Endothelial cell of umbilical vein (primary cell): ENCODE results near the gene CABCOCO1. TPM values are rescaled to one million over a fixed set of nuclear protein-coding genes. Genes with fewer than 3 reads are reported as not detected.

Experiments
- BruUV-seq: library from RNA; stranded (reverse); fragments of 400-500 nt; replicated peaks from 2 replicates; lab custom pipeline; 2021; lab: Mats Ljungman, UMichigan
- CTCF ChIA-PET: fragments of 300-600, 350-600 bp; sonication (Branson Sonifier 250); formaldehyde crosslinking; loops from one replicate; lab custom pipeline; 2021; ENCODE audit warnings: antibody characterized with exemption, inconsistent platforms; lab: Charles Lee
- POLR2A ChIA-PET: fragments of 300-600, 350-600 bp; sonication (Branson Sonifier 250); formaldehyde crosslinking; loops from one replicate; lab custom pipeline; 2021; ENCODE audit warnings: antibody characterized with exemption, inconsistent platforms; lab: Charles Lee
- DNase-seq: peaks from one replicate; pipeline ENCODE4 v3.0.0-alpha.2; 2011; ENCODE audit warnings: low read depth, low spot score
- FAIRE-seq: peaks from 2 replicates; lab custom pipeline; 2011; peaks lifted over from hg19 to GRCh38; lab: Jason Lieb, UNC
- H2AFZ ChIP-seq: 2 replicates; pipeline ENCODE4 v1.6.0; 2012; ENCODE audit warnings: low read depth, low read length, control low read depth, inconsistent platforms
- H3K27ac ChIP-seq: 2 replicates; pipeline ENCODE4 v1.5.1; 2011; ENCODE audit warnings: low read depth, mild to moderate bottlenecking, control low read depth, low read length, moderate library complexity; ENCODE audit not compliant: insufficient read depth
- H3K27me3 ChIP-seq, 2 experiments: 2 replicates each; pipeline versions ENCODE4 v1.6.0 to v1.6.1; 2011; ENCODE audit warnings: low read length in 2 of 2, mixed read lengths in 1 of 2; ENCODE audit not compliant: control insufficient read depth in 2 of 2, insufficient read depth in 2 of 2
- H3K36me3 ChIP-seq, 2 experiments: 2 replicates in 1 of 2; 3 replicates in 1 of 2; pipeline ENCODE4 v1.5.1; 2011; ENCODE audit warnings: low read length in 2 of 2, mild to moderate bottlenecking in 1 of 2, moderate library complexity in 1 of 2; ENCODE audit not compliant: control insufficient read depth in 2 of 2, insufficient read depth in 2 of 2; ENCODE audit errors: extremely low read depth in 1 of 2
- H3K4me1 ChIP-seq: 3 replicates; pipeline ENCODE4 v1.5.1; 2011; ENCODE audit warnings: mild to moderate bottlenecking, low read length; ENCODE audit not compliant: control insufficient read depth, insufficient read depth; ENCODE audit errors: extremely low read depth
- H3K4me2 ChIP-seq: 2 replicates; pipeline ENCODE4 v1.6.1; 2011; ENCODE audit warnings: low read length, control low read depth, mixed read lengths; ENCODE audit not compliant: insufficient read depth
- H3K4me3 ChIP-seq, 3 experiments: fragments of 200-600 bp in 1 of 3; sonication (generic), shearing (Covaris generic) in 1 of 3; replicated peaks in 1 of 3; 2 replicates each; pipeline ENCODE4 v1.5.1; 2011 to 2016; ENCODE audit warnings: control low read depth in 3 of 3, low read length in 3 of 3, mild to moderate bottlenecking in 2 of 3, inconsistent platforms in 1 of 3, low read depth in 1 of 3, moderate library complexity in 1 of 3; ENCODE audit not compliant: insufficient read depth in 1 of 3
- H3K79me2 ChIP-seq: 2 replicates; pipeline ENCODE4 v1.6.0; 2012; ENCODE audit warnings: low read length, inconsistent platforms; ENCODE audit not compliant: control insufficient read depth, insufficient read depth
- H3K9ac ChIP-seq: replicated peaks from 2 replicates; pipeline ENCODE3; 2011; ENCODE audit warnings: low read length, control low read depth; ENCODE audit not compliant: insufficient read depth; ENCODE audit errors: extremely low read depth
- H3K9me1 ChIP-seq: replicated peaks from 3 replicates; pipeline ENCODE4 v1.6.0; 2011; ENCODE audit warnings: mild to moderate bottlenecking, low read length; ENCODE audit not compliant: control insufficient read depth, insufficient read depth; ENCODE audit errors: extremely low read depth
- H3K9me3 ChIP-seq: replicated peaks from 2 replicates; pipeline ENCODE4 v1.5.1; 2012; ENCODE audit warnings: low read length, inconsistent platforms; ENCODE audit not compliant: control insufficient read depth, insufficient read depth
- H4K20me1 ChIP-seq: replicated peaks from 2 replicates; pipeline ENCODE3; 2011; ENCODE audit warnings: mild to moderate bottlenecking, low read length; ENCODE audit not compliant: control insufficient read depth, insufficient read depth; ENCODE audit errors: extremely low read depth
- CTCF ChIP-seq, 2 donors: IDR thresholded peaks; 1 replicate in 1 of 2; 2 replicates in 1 of 2; pipeline ENCODE4 v1.5.1; 2011; ENCODE audit warnings: low read length in 2 of 2, mild to moderate bottlenecking in 2 of 2, moderate library complexity in 2 of 2, control low read depth in 1 of 2, inconsistent platforms in 1 of 2, low read depth in 1 of 2; ENCODE audit not compliant: insufficient read depth in 1 of 2; ENCODE audit errors: extremely low read depth in 1 of 2
- GATA2 ChIP-seq: IDR thresholded peaks from 2 replicates; pipeline ENCODE4 v1.7.0; 2011; ENCODE audit warnings: low read depth, mild to moderate bottlenecking, moderate library complexity, mixed read lengths, low read length; ENCODE audit not compliant: insufficient read length, insufficient read depth
- JUN ChIP-seq: IDR thresholded peaks from 2 replicates; pipeline ENCODE4 v1.6.1; 2011; ENCODE audit warnings: borderline replicate concordance, low read depth; ENCODE audit not compliant: insufficient read length, insufficient read depth
- dilution Hi-C: fragments of 300-500 bp; cut with MboI; formaldehyde crosslinking; loops from one replicate; pipeline ENCODE4 v1.15.0; 2019; ENCODE audit warnings: low sequenced_read_pairs; ENCODE audit not compliant: extremely low pct_ligation_motif_present
- intact Hi-C: fragments of 100-400 bp; cut with micrococcal nuclease; formaldehyde crosslinking; loops from one replicate; pipeline ENCODE4 v1.10.0; 2022
- polyA plus RNA-seq, 4 experiments: library from polyadenylated mRNA; depleted of rRNA in 3 of 4; stranded (reverse) in 3 of 4; unstranded in 1 of 4; fragments of >200 nt; gene quantifications; 2 replicates each; pipeline versions ENCODE4 v1.2.1 to v1.2.3, GENCODE V29; 2011 to 2012; ENCODE audit warnings: missing spikeins in 1 of 4
- total RNA-seq: library from RNA; stranded (reverse); gene quantifications from 2 replicates; pipeline ENCODE4 v1.2.3, GENCODE V29; 2021

Gene CABCOCO1
- total and polyA plus RNA-seq, 2 donors (not counting 3 experiments of a cell fraction or from before 2014, with no cell fraction given) = 0.06 to 1.3 TPM

- Histone ChIP-seq H3K9ac (no peak overlapping the region), H3K79me2 (no peaks in the 10 kb centered on the region), H2AFZ (no peak overlapping the region), H3K36me3 (no peaks in the 10 kb centered on the region), H3K27me3 (no peaks in the 10 kb centered on the region), H3K4me1 (no peaks in the 10 kb centered on the region), H3K4me3 (no peak overlapping the region), H3K27ac (no peak overlapping the region), H3K9me3 (no peaks in the 10 kb centered on the region), H3K9me1 (no peaks in the 10 kb centered on the region), H3K4me2 (no peak overlapping the region), H4K20me1 (no peaks in the 10 kb centered on the region)
- POLR2A ChIA-PET = no interaction called here
- TF ChIP-seq CTCF (IDR thresholded peaks at IDR 0.05; ENCODE audit: extremely low read depth in 1 of 2, insufficient read depth in 1 of 2, low read depth in 1 of 2, low read length in 2 of 2) = no peak
- peak; percentile 20 for TF ChIP-seq JUN
- intact Hi-C loops (no loop called here), dilution Hi-C loops (no loop called here)
- FAIRE-seq (no peak), DNase-seq (no peak)
- no TSS peak for BruUV-seq
- CTCF ChIA-PET = no interaction called here
Observed at GRCh38 chr10:61673360-61673759, 10.6 kb downstream of the CABCOCO1 start.

- POLR2A ChIA-PET = no interaction called here
- TF ChIP-seq GATA2 (no peak), JUN (no peak)
- CTCF ChIA-PET = interaction anchor here (2.0 kb wide), 1 partner anchor 10 kb away, joined by 7 read pairs; no protein-coding TSS in a partner anchor
- Histone ChIP-seq H3K9me3 (no peaks in the 10 kb centered on the region), H3K4me2 (no peak overlapping the region), H3K36me3 (no peaks in the 10 kb centered on the region), H3K4me1 (no peaks in the 10 kb centered on the region), H3K9me1 (no peaks in the 10 kb centered on the region), H3K27me3 (no peaks in the 10 kb centered on the region), H4K20me1 (no peaks in the 10 kb centered on the region), H3K27ac (no peak overlapping the region), H3K4me3 (no peak overlapping the region), H3K79me2 (no peaks in the 10 kb centered on the region), H2AFZ (no peak overlapping the region), H3K9ac (no peak overlapping the region)
- FAIRE-seq (no peak), DNase-seq (no peak)
- no TSS peak for BruUV-seq
- intact Hi-C loops (no loop called here), dilution Hi-C loops (no loop called here)
Observed at GRCh38 chr10:61682323-61682722, 19.6 kb downstream of the CABCOCO1 start.
